CD4-positive, alpha-beta T cell treated with Interleukin-21 for 1 hour (primary cell): ENCODE results near the gene MCC.

Source experiments
- DNase-seq: peaks from one replicate; pipeline ENCODE4 v3.0.0-alpha.2; 2020

The MCC gene

DNA sequence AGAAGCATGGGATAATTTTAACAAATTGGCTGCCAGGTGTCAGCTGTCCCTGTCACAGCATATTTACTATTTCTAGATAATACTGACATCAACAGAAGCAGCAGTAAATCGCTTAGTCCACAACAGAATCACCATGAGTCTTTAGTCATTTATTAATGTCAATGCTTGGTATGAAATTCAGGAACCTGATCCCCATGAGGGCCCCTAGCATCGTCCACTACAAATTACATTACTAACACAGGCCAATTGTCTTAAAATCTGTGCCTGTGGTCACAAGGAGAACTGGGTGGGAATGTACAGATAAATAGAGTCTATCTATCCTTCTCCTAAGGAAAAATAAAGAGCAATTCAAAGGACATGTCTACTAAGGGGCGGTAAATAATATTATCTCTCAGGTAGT lies 129.6 kb downstream of the MCC start:
- DNase-seq: no peak

DNA sequence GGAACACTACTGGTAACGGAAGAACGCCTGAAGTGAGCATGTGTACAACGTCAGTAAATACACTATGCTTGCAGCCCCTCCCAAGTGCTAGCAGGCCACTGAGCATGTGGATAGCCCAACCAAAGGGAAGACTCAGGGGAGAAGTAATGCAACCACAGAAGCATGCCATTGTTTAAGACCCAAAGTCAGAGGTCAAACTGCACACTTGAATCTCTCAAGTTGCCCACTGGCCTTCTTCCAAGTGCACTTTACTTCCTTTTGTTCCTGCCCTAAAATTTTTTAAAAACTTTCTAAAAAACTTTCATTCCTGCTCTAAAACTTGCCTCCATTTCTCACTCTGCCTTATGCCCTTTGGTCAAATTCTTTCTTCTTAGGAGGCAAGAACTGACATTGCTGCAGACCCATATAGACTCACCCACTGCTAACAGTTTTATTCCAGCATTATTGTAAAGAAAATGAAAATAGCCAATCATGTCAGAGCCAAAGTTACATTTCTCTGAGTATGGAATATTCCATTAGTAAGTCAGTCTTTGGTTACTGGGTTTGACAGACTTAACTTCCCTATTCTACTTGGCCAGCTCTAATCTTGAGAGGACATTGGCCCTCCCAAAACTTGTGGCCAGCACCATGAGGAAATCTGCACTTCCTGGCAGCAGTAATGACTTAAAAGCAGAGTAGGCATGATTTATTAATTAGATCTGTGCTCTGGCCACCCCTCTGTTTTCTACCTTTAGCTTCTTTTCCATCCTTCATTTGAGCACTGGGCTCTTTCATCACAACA lies 130.4 kb downstream of the MCC start:
- no peak for DNase-seq

GRCh38 chr5:113356487-113356886 lies 131.8 kb downstream of the MCC start:
- no peak for DNase-seq

DNA sequence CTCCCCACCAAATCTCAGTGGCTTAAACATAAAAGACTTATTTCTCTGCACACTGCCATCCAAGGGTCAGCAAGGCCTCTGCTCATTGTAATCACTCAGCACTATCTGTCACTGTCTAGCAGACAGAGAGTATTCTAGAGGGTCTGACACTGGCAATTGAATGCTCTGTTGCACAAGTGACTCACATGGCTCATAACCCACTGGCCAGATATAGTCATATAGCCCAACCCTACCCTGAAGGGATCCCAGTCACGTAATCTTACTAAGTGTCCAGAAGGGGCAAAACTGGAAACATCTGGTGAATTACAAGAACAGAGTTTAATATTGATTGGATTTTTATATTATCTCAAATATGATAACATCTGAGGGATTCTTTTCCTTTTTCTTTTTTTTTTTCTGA lies 134.2 kb downstream of the MCC start:
- no peak for DNase-seq

GRCh38 chr5:113347572-113347971 lies 140.7 kb downstream of the MCC start:
- no peak for DNase-seq

GRCh38 chr5:113344973-113345940 lies 143.0 kb downstream of the MCC start:
- DNase-seq: no peak

GRCh38 chr5:113343343-113343742 lies 144.9 kb downstream of the MCC start:
- no peak for DNase-seq

DNA sequence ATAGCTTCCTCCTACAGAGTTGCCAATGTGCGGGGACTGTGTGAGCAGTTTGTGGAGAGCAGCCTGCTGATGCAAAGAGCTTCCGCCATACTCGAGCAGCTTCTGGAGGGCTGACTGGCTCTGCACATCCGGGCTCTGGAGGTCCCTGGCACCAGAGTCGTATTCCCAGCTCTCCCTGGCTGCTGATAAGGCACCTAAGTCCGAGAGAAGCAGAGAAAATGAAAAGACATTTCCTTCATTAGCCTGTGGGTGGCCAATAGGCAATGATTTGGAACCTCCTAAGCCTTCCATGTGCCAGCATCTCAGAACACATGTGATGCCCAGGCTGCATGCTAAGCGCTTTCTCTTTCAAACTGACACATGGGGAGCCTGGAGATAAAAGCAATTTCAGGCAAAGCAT lies 147.7 kb downstream of the MCC start:
- no peak for DNase-seq

DNA sequence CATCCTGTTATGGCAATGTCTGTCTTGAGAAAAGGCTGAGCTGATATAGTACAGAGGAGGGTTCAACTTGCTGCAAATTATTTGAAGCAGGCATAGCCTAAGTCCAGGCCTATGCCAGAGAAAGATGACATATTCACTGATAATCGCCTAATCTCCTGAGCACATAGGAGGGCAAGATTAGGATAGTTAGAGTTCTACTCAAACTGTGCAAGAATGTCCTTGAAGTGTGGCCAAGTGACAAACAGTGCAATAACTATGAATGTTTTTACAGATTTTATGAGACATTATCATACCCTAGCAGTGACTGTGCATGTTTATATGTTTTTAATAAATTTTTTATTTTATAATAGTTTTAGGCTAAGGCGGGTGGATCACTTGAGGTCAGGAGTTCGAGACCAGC lies 149.6 kb downstream of the MCC start:
- DNase-seq: no peak

DNA sequence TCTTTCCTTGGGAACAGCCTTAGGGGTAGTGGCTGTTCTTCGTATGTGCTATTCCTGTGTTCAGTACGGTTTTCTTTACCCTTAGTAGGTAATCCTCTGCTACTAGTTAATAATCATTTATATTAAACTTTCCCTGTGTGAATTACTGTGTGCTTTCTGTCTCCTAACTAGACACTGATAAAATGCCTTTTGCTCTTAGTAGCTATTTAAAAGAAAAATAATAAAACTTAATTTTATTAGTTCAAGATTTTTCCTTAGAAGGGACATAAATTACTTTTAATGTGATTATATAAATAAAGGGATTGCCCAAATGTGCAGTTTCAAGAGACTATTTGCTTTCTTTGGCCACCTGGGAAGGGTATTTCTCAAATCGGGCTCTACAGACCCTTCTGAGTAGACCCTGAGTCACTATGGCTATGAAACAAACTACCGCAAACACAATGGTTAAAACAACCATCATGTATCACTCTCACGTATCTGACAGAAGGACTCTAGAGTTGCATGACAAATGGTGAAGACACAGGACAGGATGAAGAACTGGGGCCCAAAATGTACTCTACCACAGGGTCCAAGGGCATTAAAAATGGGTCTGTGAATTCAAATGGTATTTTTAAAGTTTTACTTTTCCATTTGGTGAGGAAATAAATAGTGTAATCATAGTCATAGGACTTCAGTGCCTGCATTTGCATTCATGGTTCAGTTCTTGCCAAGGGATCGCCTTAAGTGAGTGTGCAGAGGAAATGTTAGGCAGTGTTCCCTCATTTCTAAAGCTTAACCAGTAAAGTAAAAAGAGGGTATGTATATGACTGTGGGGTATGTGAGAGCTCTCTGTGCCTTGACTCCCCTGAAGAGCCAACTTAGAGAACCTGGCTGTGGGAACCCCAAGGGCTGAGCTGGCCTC lies 150.5 kb downstream of the MCC start:
- no peak for DNase-seq

DNA sequence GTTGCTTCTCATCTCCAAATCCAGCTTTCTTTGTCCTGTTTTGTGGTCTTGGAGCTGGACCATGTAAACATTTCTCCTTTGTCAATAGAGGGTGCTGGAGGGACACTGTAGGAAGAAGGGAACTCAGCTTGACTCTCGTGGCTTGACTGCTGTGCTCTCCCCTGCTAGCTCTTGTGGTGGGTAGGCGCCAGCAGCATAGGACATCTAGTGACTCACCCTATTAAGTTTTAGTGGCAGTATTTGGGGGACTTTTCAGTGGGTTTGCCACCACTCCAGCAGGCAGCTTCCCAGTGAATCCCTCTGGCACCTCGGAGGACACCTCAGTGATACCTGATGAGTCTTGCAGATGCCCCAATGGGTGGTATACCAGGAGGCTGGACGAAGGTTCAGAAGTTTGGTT lies 151.3 kb downstream of the MCC start:
- peak; percentile 10 for DNase-seq

- no peak for DNase-seq
Observed at GRCh38 chr5:113333411-113333810, 154.8 kb downstream of the MCC start.

DNA sequence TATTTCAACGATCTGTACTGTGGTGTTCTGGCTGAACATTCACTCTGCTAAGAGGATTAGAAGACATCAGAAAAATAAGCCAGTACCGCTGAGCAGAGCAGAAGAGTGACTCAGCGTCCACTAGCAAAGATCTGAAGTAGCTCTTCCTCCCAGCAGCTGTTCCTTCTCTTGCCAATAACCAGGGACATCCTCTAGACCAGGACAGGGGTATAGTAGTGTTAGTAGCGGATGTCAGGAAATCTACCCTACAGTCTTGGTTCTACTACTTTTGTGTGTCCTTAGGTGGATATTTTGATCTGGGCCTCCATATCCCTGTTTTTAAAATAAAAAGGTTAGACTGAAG lies 157.1 kb downstream of the MCC start:
- no peak for DNase-seq

DNA sequence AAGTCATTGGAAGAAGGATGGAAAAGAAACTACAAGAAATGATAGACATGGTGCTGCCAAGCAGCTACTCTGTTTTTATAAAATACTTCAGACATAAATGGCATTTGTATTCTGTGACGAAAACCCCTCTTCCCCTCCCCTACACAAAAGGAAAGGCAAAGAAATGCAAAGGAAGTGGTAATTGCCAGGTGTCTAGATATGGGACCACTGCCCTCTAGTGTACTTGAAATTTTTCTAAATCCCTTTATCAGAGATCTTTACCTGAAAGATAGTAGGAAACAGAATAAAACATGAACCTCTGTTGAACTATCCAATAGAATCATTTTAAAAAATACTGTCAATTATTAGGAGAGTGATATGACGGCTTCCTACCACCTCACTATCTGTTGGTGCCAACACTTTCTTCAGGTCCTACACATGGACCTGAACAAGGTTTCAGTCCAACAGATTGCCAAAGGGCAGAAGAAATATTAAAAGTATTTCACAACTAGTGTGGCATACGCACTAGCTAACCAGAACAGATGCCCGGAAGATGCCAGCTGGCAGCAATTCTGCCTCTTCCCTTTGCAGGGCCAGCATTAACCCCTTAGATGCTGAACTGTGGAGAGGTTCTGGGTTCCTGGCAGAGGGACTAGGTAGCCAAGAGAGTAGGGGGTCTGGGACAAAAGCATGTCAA lies 157.6 kb downstream of the MCC start:
- DNase-seq: peak; percentile 68

GRCh38 chr5:113329981-113330380 lies 158.3 kb downstream of the MCC start:
- no peak for DNase-seq

- no peak for DNase-seq
Observed at GRCh38 chr5:113325054-113325453, 163.2 kb downstream of the MCC start.

- DNase-seq: no peak
Observed at GRCh38 chr5:113321276-113321675, 167.0 kb downstream of the MCC start.

GRCh38 chr5:113320273-113320780 lies 167.9 kb downstream of the MCC start:
- DNase-seq: no peak

DNA sequence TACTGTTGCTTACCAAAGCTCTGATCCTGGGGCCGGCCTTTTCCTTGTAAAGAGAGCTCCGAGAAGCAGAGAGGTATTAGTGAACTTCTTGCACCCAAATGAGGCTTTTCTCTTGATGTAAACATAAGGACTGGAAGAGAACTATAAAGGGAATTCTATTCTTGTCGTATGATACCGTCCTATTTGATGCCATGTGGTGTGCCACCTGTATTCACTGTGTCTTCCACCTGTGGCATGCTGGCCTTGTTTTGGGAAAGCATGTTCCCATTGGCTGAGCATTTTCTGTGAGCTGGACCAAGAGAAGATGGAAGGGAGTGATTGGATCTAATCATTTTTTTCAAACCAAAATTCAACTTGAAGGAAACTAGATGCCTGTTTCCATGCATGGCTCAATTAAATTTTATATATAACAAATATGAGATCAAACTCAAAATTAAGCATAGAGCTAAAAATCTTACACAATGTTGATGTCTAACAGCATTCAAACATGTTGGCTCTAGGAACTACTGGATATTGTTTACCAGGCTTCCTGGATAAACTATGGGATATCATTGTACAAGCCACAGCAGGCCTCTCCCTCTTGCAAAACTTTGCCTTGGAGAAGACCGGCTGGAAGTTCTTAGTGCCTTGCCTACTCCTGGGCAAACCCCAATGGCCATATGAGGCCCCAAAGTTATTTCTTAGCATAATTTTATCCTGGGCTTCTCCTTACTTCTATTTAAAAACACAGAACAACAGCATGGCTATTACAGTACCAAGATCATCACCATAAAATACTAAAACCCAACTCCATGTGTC lies 168.8 kb downstream of the MCC start:
- DNase-seq: no peak

GRCh38 chr5:113317636-113318035 lies 170.6 kb downstream of the MCC start:
- no peak for DNase-seq

GRCh38 chr5:113311301-113311700 lies 177.0 kb downstream of the MCC start:
- DNase-seq: no peak
